HTERT RPE-1 (cell line): ENCODE data around the gene CRIP3.

ENCODE experiments used
- in situ Hi-C: fragments of 300-500 bp; cut with MboI; formaldehyde crosslinking; loops from 4 replicates; pipeline ENCODE4 v1.14.3; 2020; ENCODE audit warnings: low sequenced_read_pairs

CRIP3 gene

GRCh38 chr6:43258180-43258579 lies 50.4 kb downstream of the CRIP3 start:
- in situ Hi-C loops: no loop called here

- in situ Hi-C loops: no loop called here
Measured at GRCh38 chr6:43257367-43258145, 51.1 kb downstream of the CRIP3 start.

GRCh38 chr6:43256670-43257366 lies 51.8 kb downstream of the CRIP3 start:
- in situ Hi-C loops: no loop called here
